ENCODE measurements around the gene STPG4. TPM values are rescaled to one million over a fixed set of nuclear protein-coding genes. Genes with fewer than 3 reads are reported as not detected.
"Not testable (repeated sequence)": the region's sequence is repeated elsewhere in the genome, so short reads cannot be mapped to it uniquely, and the experiment has no call there.

STPG4 gene
- total RNA-seq, 1 experiment from 2014 or later = 8.7 TPM

DNA sequence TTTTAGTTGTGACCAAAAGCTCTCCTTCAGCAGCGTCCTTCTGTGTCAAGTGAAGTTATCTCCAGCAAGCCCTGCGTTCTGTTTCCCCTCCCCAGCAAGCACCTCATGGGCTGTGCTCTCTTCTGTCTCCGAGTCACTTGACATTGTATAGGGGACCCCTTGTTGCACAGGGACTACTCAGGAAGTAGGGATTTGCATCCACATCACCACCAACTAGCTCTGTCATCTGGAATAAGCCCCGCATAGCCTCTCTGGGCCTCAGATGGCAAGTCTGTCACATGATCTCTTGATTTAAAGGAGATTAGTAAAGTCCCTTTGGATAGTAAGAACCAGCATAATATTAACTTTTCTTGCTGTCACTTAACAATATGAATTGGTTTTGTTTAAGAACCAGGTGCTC, 32.0 kb upstream of the STPG4 start:
- no peak overlapping the region for H2AFZ ChIP-seq
- no peaks in the 10 kb centered on the region for H3K9me3 ChIP-seq (ENCODE audit: insufficient read depth, low read depth)
- TF ChIP-seq, protein P1, sequence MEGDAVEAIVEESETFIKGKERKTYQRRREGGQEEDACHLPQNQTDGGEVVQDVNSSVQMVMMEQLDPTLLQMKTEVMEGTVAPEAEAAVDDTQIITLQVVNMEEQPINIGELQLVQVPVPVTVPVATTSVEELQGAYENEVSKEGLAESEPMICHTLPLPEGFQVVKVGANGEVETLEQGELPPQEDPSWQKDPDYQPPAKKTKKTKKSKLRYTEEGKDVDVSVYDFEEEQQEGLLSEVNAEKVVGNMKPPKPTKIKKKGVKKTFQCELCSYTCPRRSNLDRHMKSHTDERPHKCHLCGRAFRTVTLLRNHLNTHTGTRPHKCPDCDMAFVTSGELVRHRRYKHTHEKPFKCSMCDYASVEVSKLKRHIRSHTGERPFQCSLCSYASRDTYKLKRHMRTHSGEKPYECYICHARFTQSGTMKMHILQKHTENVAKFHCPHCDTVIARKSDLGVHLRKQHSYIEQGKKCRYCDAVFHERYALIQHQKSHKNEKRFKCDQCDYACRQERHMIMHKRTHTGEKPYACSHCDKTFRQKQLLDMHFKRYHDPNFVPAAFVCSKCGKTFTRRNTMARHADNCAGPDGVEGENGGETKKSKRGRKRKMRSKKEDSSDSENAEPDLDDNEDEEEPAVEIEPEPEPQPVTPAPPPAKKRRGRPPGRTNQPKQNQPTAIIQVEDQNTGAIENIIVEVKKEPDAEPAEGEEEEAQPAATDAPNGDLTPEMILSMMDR (conservative IDR thresholded peaks at IDR 0.05) = no peak
- no peak for TF ChIP-seq EZH2 (IDR thresholded peaks at IDR 0.05; ENCODE audit: low read depth)
- no peaks in the 10 kb centered on the region for H3K9me2 ChIP-seq (ENCODE audit: insufficient read depth)
- no TSS peak for BruUV-seq (replicated peaks)
- H3K27ac ChIP-seq = no peak overlapping the region
- intact Hi-C loops (cut with micrococcal nuclease; ENCODE audit: unreplicated experiment) = no loop called here
- no peak overlapping the region for H3K4me3 ChIP-seq
- POLR2A ChIA-PET (ENCODE audit: unreplicated experiment) = interaction anchor here (0.6 to 0.7 kb wide), 2 partner anchors 41 to 263 kb away, joined by 4 to 5 read pairs; no protein-coding TSS in a partner anchor
- no peaks in the 10 kb centered on the region for H3K79me2 ChIP-seq (ENCODE audit: low read depth)
- H3F3A ChIP-seq (ENCODE audit: insufficient read depth, low read depth) = peaks cover 35% of the 10 kb centered on the region
- H4K20me1 ChIP-seq (ENCODE audit: insufficient read depth) = no peaks in the 10 kb centered on the region
- peaks cover 41% of the 10 kb centered on the region for H3K4me1 ChIP-seq (replicated peaks; ENCODE audit: insufficient read depth)
- H3K4me2 ChIP-seq = no peak overlapping the region
- CTCF ChIA-PET = no interaction called here
- no peaks in the 10 kb centered on the region for H3K36me3 ChIP-seq (ENCODE audit: low read depth)
- no peaks in the 10 kb centered on the region for H3K27me3 ChIP-seq (ENCODE audit: insufficient read depth, low read depth)
- no peak for DNase-seq

DNA sequence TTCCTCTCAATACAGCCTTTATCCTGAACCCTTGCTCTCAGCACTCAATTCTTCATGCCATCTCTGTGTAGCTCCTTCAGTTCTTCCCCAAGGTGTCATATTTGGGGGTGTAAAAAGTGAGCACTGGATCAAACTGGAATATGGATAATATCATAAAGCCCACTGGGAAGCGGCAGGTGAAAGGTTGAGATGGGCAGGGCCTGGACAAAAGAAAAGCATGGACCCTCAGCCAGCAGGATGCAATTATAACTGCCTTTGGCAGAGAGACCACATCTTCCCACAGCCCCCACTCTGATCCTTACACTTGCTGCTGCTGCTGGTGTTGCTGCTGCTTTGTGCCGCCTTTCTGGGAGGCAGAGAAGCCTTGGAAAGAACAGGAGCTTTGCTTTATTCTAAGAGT, 31.2 kb upstream of the STPG4 start:
- BruUV-seq (replicated peaks) = no TSS peak
- ChIA-PET POLR2A (ENCODE audit: unreplicated experiment) (interaction anchor here (0.6 kb wide), 1 partner anchor 262 kb away, joined by 5 read pairs; no protein-coding TSS in a partner anchor), CTCF (no interaction called here)

DNA sequence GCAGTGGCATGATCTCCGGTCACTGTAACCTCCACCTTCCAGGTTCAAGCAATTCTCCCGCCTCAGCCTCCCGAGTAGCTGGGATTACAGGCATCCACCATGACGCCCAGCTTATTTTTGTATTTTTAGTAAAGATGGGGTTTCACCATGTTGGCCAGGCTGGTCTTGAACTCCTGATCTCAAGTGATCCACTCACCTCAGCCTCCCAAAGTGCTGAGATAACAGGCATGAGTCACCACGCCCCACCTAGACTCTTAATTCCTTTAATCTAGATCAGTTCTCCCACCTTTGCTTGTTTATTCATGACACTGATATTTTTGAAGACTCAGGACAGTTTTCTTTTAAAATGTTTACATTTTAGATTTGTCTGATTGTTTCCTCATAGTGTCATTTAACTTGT, 30.0 kb upstream of the STPG4 start:
- H3K9me2 ChIP-seq (ENCODE audit: insufficient read depth); intact Hi-C loops (cut with micrococcal nuclease; ENCODE audit: unreplicated experiment); H4K20me1 ChIP-seq (ENCODE audit: insufficient read depth); H3K4me2 ChIP-seq; H3K9me3 ChIP-seq (ENCODE audit: insufficient read depth, low read depth); H3K27ac ChIP-seq; BruUV-seq (replicated peaks); DNase-seq; H2AFZ ChIP-seq; H3K4me3 ChIP-seq; H3K27me3 ChIP-seq (ENCODE audit: insufficient read depth, low read depth); H3K79me2 ChIP-seq (ENCODE audit: low read depth); CTCF ChIA-PET; H3K36me3 ChIP-seq (ENCODE audit: low read depth): not testable (repeated sequence)
- POLR2A ChIA-PET (ENCODE audit: unreplicated experiment) = interaction anchor here (0.6 kb wide), 1 partner anchor 313 kb away, joined by 3 read pairs; no protein-coding TSS in a partner anchor
- H3F3A ChIP-seq (ENCODE audit: insufficient read depth, low read depth) = peaks cover 16% of the 10 kb centered on the region
- H3K4me1 ChIP-seq (replicated peaks; ENCODE audit: insufficient read depth) = peaks cover 22% of the 10 kb centered on the region

More for the DNA sequence above, 31.2 kb upstream of the STPG4 start:
- Histone ChIP-seq H3K4me3 (no peak overlapping the region), H3K4me1 (replicated peaks; ENCODE audit: insufficient read depth) (peaks cover 34% of the 10 kb centered on the region), H3K9me2 (ENCODE audit: insufficient read depth) (no peaks in the 10 kb centered on the region), H3K27me3 (ENCODE audit: insufficient read depth, low read depth) (no peaks in the 10 kb centered on the region), H3F3A (ENCODE audit: insufficient read depth, low read depth) (peaks cover 28% of the 10 kb centered on the region), H3K4me2 (no peak overlapping the region), H3K36me3 (ENCODE audit: low read depth) (no peaks in the 10 kb centered on the region), H3K9me3 (ENCODE audit: insufficient read depth, low read depth) (no peaks in the 10 kb centered on the region), H3K27ac (no peak overlapping the region), H4K20me1 (ENCODE audit: insufficient read depth) (no peaks in the 10 kb centered on the region), H2AFZ (no peak overlapping the region), H3K79me2 (ENCODE audit: low read depth) (no peaks in the 10 kb centered on the region)
- intact Hi-C loops (cut with micrococcal nuclease; ENCODE audit: unreplicated experiment) = no loop called here
- no peak for DNase-seq
- no peak for TF ChIP-seq EZH2 (IDR thresholded peaks at IDR 0.05; ENCODE audit: low read depth)
- TF ChIP-seq, protein P1 (conservative IDR thresholded peaks at IDR 0.05) = no peak

DNA sequence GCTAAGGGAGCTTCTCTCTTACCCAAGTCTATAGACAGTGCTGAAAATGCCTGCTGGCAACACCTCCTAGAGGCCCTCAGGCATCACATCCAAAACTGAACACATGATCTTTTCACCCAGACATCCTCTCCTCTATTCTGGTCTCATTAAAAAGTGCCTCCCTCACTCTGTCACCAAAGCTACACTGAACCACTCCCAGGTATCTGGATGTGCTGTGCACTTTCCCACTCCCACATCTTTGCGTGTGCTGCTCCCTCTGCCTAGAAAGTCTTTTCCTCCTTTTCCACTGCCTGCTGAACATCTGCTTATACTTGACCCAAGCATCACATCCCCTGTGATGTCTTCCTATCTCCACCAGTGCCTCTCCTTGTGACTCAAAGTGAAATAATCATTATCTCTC, 26.1 kb upstream of the STPG4 start:
- BruUV-seq (replicated peaks) = no TSS peak
- H3F3A ChIP-seq (ENCODE audit: insufficient read depth, low read depth) = peaks cover 20% of the 10 kb centered on the region; the same call in 1 of the 2 replicates
- H3K4me1 ChIP-seq (replicated peaks; ENCODE audit: insufficient read depth) = peaks cover 27% of the 10 kb centered on the region
- H3K9me3 ChIP-seq (ENCODE audit: insufficient read depth, low read depth) = no peaks in the 10 kb centered on the region
- TF ChIP-seq EZH2 (IDR thresholded peaks at IDR 0.05; ENCODE audit: low read depth) = no peak
- TF ChIP-seq, protein P1 (conservative IDR thresholded peaks at IDR 0.05) = no peak
- no peaks in the 10 kb centered on the region for H3K9me2 ChIP-seq (ENCODE audit: insufficient read depth)
- POLR2A ChIA-PET (ENCODE audit: unreplicated experiment) = no interaction called here
- H3K4me3 ChIP-seq = no peak overlapping the region
- no peak overlapping the region for H3K27ac ChIP-seq
- peaks cover 2% of the 10 kb centered on the region for H3K79me2 ChIP-seq (ENCODE audit: low read depth)
- H3K36me3 ChIP-seq (ENCODE audit: low read depth) = no peaks in the 10 kb centered on the region
- no peaks in the 10 kb centered on the region for H4K20me1 ChIP-seq (ENCODE audit: insufficient read depth)
- H2AFZ ChIP-seq = no peak overlapping the region
- no peak for DNase-seq
- H3K27me3 ChIP-seq (ENCODE audit: insufficient read depth, low read depth) = no peaks in the 10 kb centered on the region
- intact Hi-C loops (cut with micrococcal nuclease; ENCODE audit: unreplicated experiment) = no loop called here
- CTCF ChIA-PET = no interaction called here
- no peak overlapping the region for H3K4me2 ChIP-seq
